GM12891 (cell line): ENCODE measurements around the gene SLC38A6.

Source experiments
- POLR2A ChIP-seq: IDR thresholded peaks from 2 replicates; pipeline ENCODE4 v1.6.1; 2011; ENCODE audit warnings: low read depth, low read length, control low read depth
- POLR2AphosphoS5 ChIP-seq: IDR thresholded peaks from 2 replicates; pipeline ENCODE4 v1.6.1; 2011; ENCODE audit warnings: low read depth, low read length, control low read depth

- no peak for TF ChIP-seq POLR2AphosphoS5
- no peak for TF ChIP-seq POLR2A
These were observed 47.0 kb upstream of the SLC38A6 start for GRCh38 chr14:60933920-60934655.
